Stimulated activated CD4-positive, alpha-beta T cell treated with anti-CD3 and anti-CD28 coated beads, Interleukin-1b, Interleukin-23, amount 100 ng/mL, for 4 hours (primary cell): ENCODE data around the gene ATOH1.

Experiments
- DNase-seq, 2 donors: peaks; one replicate each; pipeline ENCODE4 v3.0.0-alpha.2; 2020; ENCODE audit warnings: low read depth in 2 of 2

Gene ATOH1

DNA sequence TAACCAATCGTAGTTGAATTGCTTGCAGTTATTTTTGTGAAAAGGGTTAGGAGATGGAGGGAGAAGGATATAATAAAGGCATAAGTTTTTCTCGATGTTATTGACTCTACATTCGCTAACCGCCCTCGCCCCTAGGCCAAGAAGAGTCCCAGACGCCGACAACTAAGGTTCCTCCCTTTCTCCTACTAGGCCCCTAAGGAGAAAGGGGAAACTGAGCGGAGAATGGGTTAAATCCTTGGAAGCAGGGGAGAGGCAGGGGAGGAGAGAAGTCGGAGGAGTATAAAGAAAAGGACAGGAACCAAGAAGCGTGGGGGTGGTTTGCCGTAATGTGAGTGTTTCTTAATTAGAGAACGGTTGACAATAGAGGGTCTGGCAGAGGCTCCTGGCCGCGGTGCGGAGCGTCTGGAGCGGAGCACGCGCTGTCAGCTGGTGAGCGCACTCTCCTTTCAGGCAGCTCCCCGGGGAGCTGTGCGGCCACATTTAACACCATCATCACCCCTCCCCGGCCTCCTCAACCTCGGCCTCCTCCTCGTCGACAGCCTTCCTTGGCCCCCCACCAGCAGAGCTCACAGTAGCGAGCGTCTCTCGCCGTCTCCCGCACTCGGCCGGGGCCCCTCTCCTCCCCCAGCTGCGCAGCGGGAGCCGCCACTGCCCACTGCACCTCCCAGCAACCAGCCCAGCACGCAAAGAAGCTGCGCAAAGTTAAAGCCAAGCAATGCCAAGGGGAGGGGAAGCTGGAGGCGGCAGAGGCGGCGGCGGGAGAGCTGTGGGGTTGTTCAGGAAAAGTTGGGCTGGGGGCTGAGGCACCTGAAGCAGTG lies 5.9 kb downstream of the ATOH1 start:
- DNase-seq, result no peak

DNA sequence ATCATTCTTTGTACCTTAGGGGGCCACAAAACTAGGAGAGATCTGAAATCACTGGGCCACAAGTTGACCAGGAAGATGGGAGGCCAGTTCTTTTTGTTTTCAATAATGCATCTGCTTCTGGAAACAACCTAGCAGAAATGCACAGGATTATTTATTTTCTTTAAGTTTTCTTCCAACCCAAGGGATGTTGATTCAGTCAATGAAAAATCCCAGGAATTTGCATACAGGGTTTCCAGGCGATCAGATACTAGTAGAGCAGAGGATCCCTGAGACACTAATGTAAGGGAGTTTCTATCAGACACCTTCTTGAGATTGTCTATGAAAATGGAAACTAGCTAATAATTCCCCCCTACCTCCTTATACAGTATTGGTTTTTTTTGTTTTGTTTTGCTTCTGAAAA lies 7.4 kb downstream of the ATOH1 start:
- no peak for DNase-seq

DNA sequence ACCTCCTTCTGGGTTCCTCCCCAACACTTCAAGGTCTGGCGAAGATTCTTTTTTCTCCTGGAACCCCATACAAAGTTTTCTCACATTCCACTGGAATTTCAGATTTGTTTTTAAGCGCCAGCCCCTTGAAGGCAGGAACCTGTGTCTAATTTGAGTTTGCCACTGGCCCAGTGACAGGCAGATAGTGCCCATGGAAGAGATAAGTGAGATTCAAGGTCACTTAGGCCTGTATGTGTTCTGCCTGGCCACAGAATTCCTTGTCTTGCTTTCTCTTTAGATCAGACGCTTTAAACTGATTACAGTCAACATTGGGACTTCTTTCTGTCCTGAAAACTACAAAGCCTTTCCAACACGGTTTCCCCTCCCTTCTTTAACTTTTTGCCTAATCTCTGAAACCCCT lies 11.2 kb downstream of the ATOH1 start:
- DNase-seq, result no peak

DNA sequence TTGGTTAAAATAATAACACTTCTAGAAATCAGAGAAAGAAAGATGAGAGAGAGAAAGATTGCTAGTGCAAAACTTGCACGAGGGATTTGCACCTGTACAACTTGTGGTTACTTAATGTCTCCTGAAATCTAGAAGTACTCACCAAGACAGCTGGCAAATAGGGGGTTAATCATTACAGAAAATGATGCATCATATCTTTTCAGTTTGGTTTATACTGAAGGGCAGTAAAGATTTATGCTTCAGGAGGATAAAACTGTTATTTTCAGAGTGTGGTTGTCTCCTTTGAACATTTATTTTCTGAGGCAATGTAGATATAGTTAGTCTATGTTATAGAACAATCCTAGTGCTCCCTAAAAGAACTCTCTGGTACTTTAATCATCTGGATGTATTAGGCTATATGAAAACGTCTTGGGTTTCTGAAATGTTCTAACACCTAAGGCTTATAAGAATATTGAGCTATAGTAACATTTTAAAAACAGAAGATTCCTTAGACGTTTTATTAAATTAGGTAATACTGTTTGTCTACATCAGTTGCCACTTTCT lies 13.3 kb downstream of the ATOH1 start:
- DNase-seq, result no peak

DNA sequence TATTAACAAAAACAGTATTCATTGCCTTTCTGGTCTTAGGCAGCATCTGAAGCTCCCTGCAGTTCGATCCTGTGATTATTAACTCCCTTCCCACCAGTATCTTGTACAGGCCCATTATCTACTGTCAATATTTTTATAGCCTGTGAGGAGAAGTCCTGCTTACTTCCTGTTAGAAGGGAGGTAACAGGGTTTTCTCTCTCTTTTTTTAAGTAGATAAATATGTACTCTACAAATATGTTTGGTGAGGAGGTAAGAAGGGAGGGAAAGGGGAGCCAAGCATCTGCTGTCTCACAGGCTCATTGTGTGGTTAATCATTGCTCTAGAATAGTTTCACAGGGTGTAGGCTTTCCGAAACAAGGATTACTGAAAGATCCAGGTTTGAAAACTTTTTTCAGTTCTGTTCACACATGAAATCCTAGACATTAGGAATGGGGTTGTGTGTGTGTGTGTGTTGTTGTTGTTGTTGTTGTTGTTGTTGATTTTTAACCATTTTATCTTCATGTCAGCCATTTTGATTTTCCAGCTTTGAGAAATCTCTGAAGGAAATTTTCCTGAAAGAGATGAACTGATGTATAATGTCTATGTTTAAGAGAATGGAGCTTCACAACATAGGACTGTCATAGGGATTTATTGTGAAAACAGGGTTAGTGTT lies 14.2 kb downstream of the ATOH1 start:
- no peak for DNase-seq

DNA sequence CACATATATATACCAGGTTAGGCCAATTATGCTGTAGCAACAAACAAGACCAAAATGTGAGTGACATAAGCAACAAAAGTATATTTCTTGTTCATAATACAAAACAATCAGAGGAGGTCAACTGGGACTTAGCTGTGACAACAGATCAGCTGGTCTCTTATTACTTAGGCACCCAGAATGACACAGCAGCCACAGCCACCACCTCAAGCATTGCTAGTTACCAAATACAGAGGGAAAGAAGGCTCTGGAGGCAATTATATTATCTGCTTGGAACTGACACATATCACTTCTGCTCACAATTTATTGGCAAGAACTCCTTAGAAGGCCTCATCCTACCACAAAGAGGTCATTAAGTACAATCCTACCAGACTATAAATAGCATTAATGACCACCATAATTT lies 15.2 kb downstream of the ATOH1 start:
- DNase-seq, result no peak

DNA sequence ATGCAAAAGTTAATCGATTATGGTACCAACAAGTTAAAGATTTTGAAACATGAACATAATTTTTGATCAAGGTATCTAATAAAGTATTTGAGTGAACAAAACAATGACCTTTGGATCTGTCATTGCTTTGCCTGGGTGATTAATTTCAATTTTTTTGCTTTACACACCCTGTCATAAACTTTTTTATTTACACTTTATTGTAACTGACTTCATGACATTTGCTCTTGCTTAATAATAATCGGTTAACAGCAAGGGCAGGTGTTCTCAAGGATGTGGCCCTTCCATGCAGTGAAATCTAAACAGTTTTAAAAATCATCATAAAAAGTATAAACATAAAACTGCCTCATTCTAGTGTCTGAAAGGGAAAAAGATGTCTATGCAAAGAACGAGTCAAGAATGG lies 24.1 kb downstream of the ATOH1 start:
- DNase-seq, result no peak

DNA sequence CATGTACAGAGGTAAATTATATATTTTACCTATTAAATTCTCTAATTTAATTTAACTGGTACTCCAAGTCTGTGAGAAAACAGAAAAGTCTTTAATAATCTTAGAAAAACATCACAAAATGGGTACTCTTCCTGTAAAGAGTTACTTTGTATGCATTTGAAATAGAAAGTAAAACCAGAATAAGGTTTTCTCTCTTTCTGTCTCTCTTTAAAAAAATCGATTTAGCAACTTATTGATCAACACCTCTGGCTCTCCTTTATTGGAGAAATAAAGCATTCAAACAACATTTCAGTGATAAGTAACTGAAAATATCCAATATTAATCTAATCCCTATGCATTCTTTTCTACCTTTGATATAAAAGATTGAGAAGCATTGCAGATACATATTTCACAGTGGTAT lies 27.4 kb downstream of the ATOH1 start:
- no peak for DNase-seq

DNA sequence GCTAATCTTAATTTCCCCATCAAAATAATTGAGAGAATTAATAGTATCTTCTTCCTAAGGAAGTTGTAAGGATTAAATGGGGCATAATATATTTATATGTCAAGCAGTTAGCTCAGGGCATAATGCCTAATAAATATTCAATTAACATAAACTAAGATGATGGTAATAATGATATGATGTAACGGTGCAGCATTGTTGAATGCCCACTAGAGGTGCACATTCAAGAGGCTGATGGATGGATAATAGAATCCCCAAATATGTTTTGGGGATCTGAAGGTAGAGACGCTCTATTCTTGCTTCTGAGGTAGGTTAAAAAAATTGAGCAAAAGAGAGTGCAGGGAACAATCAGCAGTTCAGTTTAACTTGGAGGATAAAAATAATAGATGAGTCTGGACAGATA lies 37.1 kb downstream of the ATOH1 start:
- DNase-seq, result no peak

DNA sequence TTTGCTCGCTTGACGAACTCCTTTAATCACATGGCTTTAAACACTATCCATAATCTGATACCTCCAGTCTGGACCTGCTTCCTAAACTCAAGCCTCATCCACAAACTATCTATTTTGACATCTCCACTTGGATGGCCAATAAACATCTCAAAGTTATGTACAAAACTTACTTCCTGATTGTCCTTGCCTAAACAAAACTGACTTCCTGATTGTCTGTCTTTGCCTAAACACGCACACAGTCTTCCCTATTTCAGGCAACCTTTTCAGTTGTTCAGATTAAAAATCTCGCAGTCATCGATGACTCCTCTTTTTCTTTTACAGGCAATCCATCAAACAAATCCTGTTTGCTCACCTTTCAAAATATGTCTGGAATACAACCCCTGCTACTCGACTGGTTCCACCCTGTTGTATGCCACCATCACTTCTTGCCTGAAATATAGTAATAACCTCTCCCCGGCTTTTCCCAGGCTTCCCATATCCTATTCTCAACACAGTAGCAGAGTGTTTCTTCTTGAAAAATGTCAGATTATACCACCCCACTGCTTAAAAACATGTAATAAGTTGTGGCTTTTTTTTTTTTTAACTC lies 39.0 kb downstream of the ATOH1 start:
- DNase-seq, result no peak

DNA sequence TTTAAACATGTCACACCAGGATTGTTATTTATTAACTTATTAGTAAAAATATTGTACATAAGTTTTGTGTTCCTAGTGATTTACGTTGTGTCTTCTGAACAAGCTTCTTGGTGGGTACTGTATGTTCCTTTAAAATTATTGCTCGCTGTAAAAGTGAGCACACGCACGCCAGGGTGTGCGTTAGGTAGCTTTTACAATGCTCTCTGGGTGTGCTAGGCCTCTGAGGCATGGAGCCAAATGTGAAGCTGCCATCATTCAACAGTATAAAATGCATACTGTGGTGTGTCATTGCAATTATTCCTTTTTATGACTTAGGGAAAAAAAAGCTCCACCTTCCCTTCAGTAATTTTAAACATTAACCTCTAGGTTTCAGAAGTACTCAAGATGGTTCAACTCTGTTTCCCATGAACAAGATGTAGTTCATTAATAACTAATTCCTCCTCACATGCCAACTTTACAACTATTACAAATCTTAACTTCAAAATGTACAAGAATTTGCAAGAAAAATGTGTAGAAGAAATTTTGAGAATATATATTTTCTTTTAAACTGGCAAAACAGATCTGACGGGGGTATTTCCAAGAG lies 42.4 kb downstream of the ATOH1 start:
- no peak for DNase-seq

DNA sequence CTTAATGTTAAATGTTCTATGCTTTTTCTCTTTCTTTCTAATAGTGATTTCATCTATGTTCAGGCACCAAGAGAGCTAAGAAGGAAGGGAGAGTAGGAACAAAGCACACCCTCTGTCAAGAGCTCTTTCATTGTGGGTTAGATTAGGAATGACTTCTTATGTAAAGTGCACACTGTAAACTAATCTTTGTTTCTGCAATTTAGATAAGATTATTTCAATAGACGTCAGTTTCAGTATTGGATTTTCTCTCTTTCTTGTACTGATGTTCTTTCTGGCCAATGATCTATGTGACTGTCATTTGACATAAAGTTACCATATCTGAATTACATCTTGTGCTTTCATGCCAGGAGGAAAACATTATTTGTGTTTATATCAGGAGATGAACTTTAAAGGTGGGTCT lies 48.2 kb downstream of the ATOH1 start:
- DNase-seq, result no peak

DNA sequence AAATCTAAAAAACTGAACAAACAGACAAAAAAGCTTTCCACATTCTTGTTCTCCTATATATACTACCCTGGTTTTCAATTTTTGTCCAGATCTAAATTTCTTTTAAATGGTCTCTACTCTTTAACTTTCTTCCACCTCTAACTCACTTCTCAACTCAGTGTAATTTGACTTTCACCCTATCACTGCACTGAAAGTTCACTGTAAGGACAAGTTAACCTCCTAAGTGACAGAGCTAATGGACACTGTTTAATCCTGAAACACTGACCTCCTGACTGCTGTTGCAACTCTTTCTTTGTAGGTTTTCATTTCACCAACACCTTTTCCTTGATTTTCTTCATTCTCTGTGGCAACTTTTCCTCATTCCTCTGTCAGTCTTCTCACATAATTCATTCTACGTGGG lies 50.0 kb downstream of the ATOH1 start:
- no peak for DNase-seq

DNA sequence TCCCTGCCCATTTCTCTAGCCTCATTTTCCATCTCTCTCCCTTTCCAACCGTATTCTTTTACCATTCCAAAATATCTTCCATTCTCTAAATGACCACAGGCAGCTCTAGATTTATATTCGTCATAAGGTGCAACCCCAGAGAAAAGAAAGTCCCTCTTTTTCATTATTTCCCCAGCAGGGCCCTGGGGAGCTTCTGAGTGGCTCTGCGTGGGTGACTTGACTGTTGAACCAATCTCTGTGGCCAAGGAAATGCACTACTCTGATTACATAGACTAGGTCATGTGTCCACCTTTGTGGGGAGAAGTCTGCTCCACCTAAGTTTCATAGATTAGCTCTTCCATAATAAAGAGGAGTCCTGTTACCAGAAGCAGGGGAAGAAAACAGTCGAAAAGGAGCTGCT lies 51.4 kb downstream of the ATOH1 start:
- DNase-seq, result no peak
